ENCODE data around the gene UIMC1. TPM values are rescaled to one million over a fixed set of nuclear protein-coding genes. Genes with fewer than 3 reads are reported as not detected.
A peak's percentile ranks its signal among the peaks of the same experiment; 100 is the strongest.

The UIMC1 gene
- total and polyA plus RNA-seq, 7 donors, result 18.0 to 96.1 (median 40.2) TPM

DNA sequence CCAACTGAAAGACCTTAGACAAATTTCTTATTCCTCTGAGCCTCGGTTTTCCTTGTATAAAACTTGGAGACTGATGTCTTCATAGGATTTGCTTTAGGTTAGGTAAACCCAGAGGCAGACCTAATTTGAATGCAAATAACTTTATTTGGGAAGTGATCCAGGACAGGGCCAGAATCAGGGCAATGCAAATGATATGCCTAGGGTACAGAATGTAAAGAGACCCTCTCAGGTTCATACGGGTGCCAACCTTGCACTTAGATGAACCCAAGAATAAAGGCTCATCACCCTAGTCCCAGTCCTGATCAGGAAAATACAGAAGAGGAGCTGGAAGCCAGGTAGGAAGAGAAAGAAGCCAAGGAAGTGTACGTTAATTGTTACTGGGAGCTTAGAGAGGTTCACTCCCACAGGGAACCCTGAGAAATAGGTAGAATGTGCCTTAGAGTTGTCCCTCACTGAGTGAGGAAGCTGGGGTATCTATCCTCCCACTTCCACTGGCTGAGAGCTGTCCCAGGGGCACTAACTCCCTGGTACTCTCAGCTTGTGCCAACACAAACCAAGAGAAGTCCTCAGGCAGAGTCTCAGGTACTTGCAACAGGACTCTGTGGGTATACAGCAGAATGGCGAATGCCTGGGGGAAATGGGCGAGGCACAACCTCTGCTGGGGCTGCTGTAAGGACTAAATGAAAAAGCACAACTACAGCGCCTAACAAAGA is 104.3 kb downstream of the UIMC1 start:
- Histone ChIP-seq H3K4me1 (no peaks in the 10 kb centered on the region), H3K27ac (no peak overlapping the region), H3K4me3 (no peak overlapping the region), H3K27me3 (no peaks in the 10 kb centered on the region), H3K36me3 (peaks cover 19 to 51% (median 28%) of the 10 kb centered on the region in 4 donors), H3K9me3 (no peaks in the 10 kb centered on the region)
- intact Hi-C loops (cut with DNase I), result no loop called here
- no peak for TF ChIP-seq POLR2AphosphoS5 (IDR thresholded peaks at IDR 0.05)
- no peak for TF ChIP-seq EP300 (IDR thresholded peaks at IDR 0.05)
- TF ChIP-seq POLR2A (IDR thresholded peaks at IDR 0.05), result no peak
- no peak for TF ChIP-seq CTCF (IDR thresholded peaks at IDR 0.05)
- 84 to 86% methylated on average over 6 of the region's 6 CpGs for WGBS, 2 donors
- DNase-seq, result no peak

DNA sequence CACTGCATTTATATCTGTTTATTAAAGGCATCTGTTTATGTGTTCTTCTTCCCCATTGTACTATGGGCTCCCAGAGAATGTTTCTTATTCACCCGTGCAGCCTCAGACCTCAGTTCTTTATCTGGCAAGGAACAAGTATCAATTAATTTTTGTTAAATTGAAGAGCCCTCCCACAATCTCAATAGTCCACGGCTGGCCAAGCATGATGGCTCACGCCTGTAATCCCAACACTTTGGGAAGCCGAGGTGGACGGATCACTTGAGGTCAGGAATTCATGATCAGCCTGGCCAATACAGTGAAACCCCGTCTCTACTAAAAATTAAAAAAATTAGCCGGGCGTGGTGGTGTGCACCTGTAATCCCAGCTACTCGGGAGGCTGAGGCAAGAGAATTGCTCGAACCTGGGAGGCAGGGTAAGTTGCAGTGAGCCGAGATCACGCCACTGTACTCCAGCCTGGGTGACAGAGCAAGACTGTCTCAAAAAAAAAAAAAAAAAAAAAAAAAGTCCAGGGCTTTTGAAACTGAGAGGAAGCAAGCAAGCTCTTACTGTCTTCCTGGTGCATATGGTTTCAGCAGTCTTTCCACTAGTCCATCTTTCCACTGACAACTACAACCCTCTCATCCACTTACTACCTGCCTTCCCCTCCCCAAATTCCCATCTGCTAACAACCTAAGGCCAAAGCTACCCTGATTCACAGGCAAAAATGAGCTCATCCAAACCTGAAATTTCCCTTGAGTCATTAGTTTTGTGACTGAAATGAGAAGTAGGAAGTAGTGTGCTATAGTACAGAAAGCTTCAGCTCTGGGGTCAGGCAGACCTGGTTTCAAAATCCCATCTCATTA is 105.1 kb downstream of the UIMC1 start:
- DNase-seq, result peak; percentile 43
- Histone ChIP-seq H3K4me3 (no peak overlapping the region), H3K27me3 (no peaks in the 10 kb centered on the region), H3K4me1 (no peaks in the 10 kb centered on the region), H3K9me3 (no peaks in the 10 kb centered on the region), H3K36me3 (peaks cover 16 to 43% (median 21%) of the 10 kb centered on the region in 4 donors), H3K27ac (no peak overlapping the region)
- WGBS, 2 donors, result 88 to 90% methylated on average over 12 of the region's 12 CpGs
- TF ChIP-seq POLR2AphosphoS5 (IDR thresholded peaks at IDR 0.05) (no peak), CTCF (IDR thresholded peaks at IDR 0.05) (no peak), POLR2A (IDR thresholded peaks at IDR 0.05) (no peak), EP300 (IDR thresholded peaks at IDR 0.05) (no peak)
- intact Hi-C loops (cut with DNase I), result no loop called here

DNA sequence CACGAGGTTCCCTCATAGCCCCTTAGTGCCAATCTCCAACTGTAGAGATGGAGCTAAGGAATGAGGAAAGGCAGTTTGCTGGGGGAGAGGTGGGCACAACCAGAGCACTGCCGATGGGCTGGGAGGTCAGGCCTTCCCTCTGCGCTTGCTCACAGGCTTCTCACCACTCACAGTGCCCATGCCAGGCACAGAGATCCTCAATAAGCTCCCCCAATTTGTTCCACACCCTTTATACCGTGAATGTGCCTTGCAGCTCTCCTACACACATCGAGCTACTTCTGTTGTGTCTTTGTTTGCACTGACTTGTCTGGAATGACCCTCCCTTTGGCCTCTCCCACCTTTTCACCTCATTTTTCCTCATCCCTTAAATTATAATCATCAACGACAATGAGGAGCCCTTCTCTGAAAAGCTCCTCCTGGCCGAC is 105.8 kb downstream of the UIMC1 start:
- TF ChIP-seq EP300 (IDR thresholded peaks at IDR 0.05), result no peak
- no peak for TF ChIP-seq POLR2AphosphoS5 (IDR thresholded peaks at IDR 0.05)
- no peak for TF ChIP-seq POLR2A (IDR thresholded peaks at IDR 0.05)
- TF ChIP-seq CTCF (IDR thresholded peaks at IDR 0.05), result no peak
- Histone ChIP-seq H3K9me3 (no peaks in the 10 kb centered on the region), H3K27me3 (no peaks in the 10 kb centered on the region), H3K36me3 (peaks cover 14 to 36% (median 16%) of the 10 kb centered on the region in 4 donors), H3K27ac (no peak overlapping the region), H3K4me3 (no peak overlapping the region), H3K4me1 (no peaks in the 10 kb centered on the region)
- 76 to 80% methylated on average over 7 of the region's 7 CpGs for WGBS, 2 donors
- DNase-seq, result no peak
- intact Hi-C loops (cut with DNase I), result no loop called here

DNA sequence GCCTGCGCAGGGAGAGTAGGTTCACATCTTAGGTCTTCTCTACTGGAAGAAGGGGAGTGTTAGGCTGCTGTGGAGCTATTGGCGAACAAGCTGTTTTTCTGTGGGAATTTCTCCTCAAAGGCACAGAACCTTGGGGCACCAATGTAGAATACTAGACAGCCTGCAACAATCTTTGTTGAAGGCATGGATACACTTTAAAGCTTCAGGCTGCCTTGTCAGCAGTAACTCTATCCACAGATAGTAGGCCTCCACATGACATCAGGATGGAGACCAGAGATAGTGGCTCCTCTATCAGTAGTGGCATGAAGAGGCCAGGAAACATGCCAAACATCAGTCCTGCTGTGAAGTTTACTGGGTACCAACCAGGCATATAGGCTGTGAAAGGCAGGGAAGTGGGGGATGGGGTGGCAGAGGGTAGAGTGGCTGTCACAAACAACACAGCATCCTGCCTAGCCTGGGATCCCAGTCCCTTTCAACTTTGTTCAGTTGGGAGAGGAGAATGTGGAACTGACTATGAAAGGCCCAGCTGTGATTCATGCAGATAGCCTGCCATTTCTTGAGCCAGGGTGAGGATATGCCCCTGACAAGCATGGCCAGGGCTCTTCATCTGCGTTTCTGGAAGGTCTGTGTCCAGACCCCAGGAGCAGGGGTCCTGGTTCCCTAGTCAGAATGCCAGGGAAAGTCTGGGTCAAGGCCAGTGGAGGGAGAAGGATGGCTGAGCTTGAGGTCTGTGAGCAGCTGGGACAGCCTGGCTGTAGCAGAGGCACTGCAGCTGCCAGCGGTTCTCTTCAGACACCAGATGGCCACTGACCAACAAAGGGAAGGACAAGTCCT is 106.4 kb downstream of the UIMC1 start:
- Histone ChIP-seq H3K27me3 (no peaks in the 10 kb centered on the region), H3K36me3 (peaks cover 9 to 30% (median 15%) of the 10 kb centered on the region in 4 donors), H3K4me1 (no peaks in the 10 kb centered on the region), H3K27ac (no peak overlapping the region), H3K9me3 (no peaks in the 10 kb centered on the region), H3K4me3 (no peak overlapping the region)
- intact Hi-C loops (cut with DNase I), result no loop called here
- WGBS, 2 donors, result 88 to 89% methylated on average over 4 of the region's 4 CpGs
- TF ChIP-seq EP300 (IDR thresholded peaks at IDR 0.05), result no peak
- no peak for TF ChIP-seq POLR2AphosphoS5 (IDR thresholded peaks at IDR 0.05)
- TF ChIP-seq CTCF (IDR thresholded peaks at IDR 0.05), result no peak
- no peak for TF ChIP-seq POLR2A (IDR thresholded peaks at IDR 0.05)
- peak; percentile 53 for DNase-seq
